HepG2 (cell line): ENCODE results near the gene NPHP4. TPM values are rescaled to one million over a fixed set of nuclear protein-coding genes. Genes with fewer than 3 reads are reported as not detected.

Experiments
- ATAC-seq: fragments of 200-7000 bp; cut with Tn5 transposase; 3 replicates; pipeline ENCODE4 v1.9.1; 2020; ENCODE audit warnings: mild to moderate bottlenecking, moderate library complexity
- BruUV-seq: library from RNA; stranded (reverse); fragments of 400-500 nt; replicated peaks from 2 replicates; lab custom pipeline; 2021; lab: Mats Ljungman, UMichigan
- CTCF ChIA-PET: fragments of 300-600 bp; formaldehyde crosslinking; extraction: SDS; loops from one replicate; lab custom pipeline; 2021; ENCODE audit warnings: low total read pairs, inconsistent platforms, low intra/inter-chr PET ratio; lab: Yijun Ruan, JAX
- POLR2A ChIA-PET: fragments of 350-600 bp; sonication (Branson Sonifier 250); formaldehyde crosslinking; loops from one replicate; lab custom pipeline; 2020; ENCODE audit warnings: antibody characterized with exemption, inconsistent platforms; lab: Yijun Ruan, JAX
- DNase-seq: peaks from one replicate; pipeline ENCODE4 v3.0.0-alpha.2; 2015; ENCODE audit warnings: low spot score
- FAIRE-seq: peaks from 3 replicates; lab custom pipeline; 2011; peaks lifted over from hg19 to GRCh38; lab: Jason Lieb, UNC
- H2AFZ ChIP-seq: one replicate; pipeline ENCODE4 v1.6.1; 2011; ENCODE audit warnings: low read length, inconsistent platforms
- H3K27ac ChIP-seq: fragments of 300-600 bp; 3 replicates; pipeline ENCODE4 v1.8.0; 2011; ENCODE audit warnings: mixed run types, mild to moderate bottlenecking, mixed read lengths, low read length, inconsistent platforms; ENCODE audit not compliant: insufficient read depth; ENCODE audit errors: extremely low read length
- H3K27me3 ChIP-seq, 2 experiments: fragments of 200-600 bp in 1 of 2; 2 replicates in 1 of 2; 3 replicates in 1 of 2; pipeline versions ENCODE4 v1.6.0 to v1.8.0; 2011; ENCODE audit warnings: low read length in 2 of 2, mild to moderate bottlenecking in 2 of 2, moderate library complexity in 2 of 2, inconsistent platforms in 1 of 2; ENCODE audit not compliant: insufficient read depth in 2 of 2, control insufficient read depth in 1 of 2
- H3K36me3 ChIP-seq, 2 experiments: fragments of 200-600 bp in 1 of 2; replicated peaks in 1 of 2; 2 replicates in 1 of 2; 3 replicates in 1 of 2; pipeline versions ENCODE4 v1.5.1 to v1.8.0; 2011; ENCODE audit warnings: low read length in 2 of 2, inconsistent platforms in 1 of 2; ENCODE audit not compliant: insufficient read depth in 2 of 2, control insufficient read depth in 1 of 2
- H3K4me1 ChIP-seq: 2 replicates; pipeline ENCODE4 v1.5.1; 2012; ENCODE audit warnings: low read length, inconsistent platforms; ENCODE audit not compliant: insufficient read depth
- H3K4me2 ChIP-seq: 2 replicates; pipeline ENCODE4 v1.6.0; 2011; ENCODE audit warnings: low read depth, low read length, inconsistent platforms
- H3K4me3 ChIP-seq, 3 experiments: fragments of 200-600 bp in 1 of 3; sonication (generic), shearing (Covaris generic) in 1 of 3; replicated peaks in 1 of 3; 2 replicates each; pipeline ENCODE4 v1.5.1; 2011 to 2016; ENCODE audit warnings: low read length in 3 of 3, inconsistent platforms in 2 of 3, low read depth in 2 of 3, mild to moderate bottlenecking in 2 of 3, control low read depth in 1 of 3, mixed read lengths in 1 of 3; ENCODE audit not compliant: insufficient read depth in 1 of 3
- H3K79me2 ChIP-seq: one replicate; pipeline ENCODE4 v1.6.1; 2011; ENCODE audit warnings: low read length, inconsistent platforms; ENCODE audit not compliant: insufficient read depth
- H3K9ac ChIP-seq: 2 replicates; pipeline ENCODE4 v1.6.0; 2011; ENCODE audit warnings: mild to moderate bottlenecking, low read depth, low read length, inconsistent platforms; ENCODE audit not compliant: insufficient read depth
- H3K9me3 ChIP-seq: 2 replicates; pipeline ENCODE4 v1.5.1; 2012; ENCODE audit warnings: mild to moderate bottlenecking, low read length
- H4K20me1 ChIP-seq: 2 replicates; pipeline ENCODE4 v1.6.0; 2011; ENCODE audit warnings: inconsistent platforms, mild to moderate bottlenecking, low read length, moderate library complexity; ENCODE audit not compliant: insufficient read depth
- DPF2 ChIP-seq: sonication (generic); formaldehyde crosslinking; IDR thresholded peaks from 2 replicates; pipeline ENCODE4 v1.4.0; 2020; ENCODE audit warnings: mild to moderate bottlenecking, low read depth, missing genetic modification reagents, borderline replicate concordance
- HES4 ChIP-seq: sonication (generic); formaldehyde crosslinking; IDR thresholded peaks from 2 replicates; pipeline ENCODE4 v1.9.0; 2021; ENCODE audit warnings: mild to moderate bottlenecking, missing genetic modification reagents, borderline replicate concordance
- IRF1 ChIP-seq: sonication (generic); formaldehyde crosslinking; IDR thresholded peaks from 2 replicates; pipeline ENCODE4 v1.4.0; 2020; ENCODE audit warnings: low read depth, mild to moderate bottlenecking, missing genetic modification reagents
- IRF2 ChIP-seq: IDR thresholded peaks from 2 replicates; pipeline ENCODE4 v1.6.1; 2018; ENCODE audit warnings: missing genetic modification reagents, missing compliant biosample characterization
- ISX ChIP-seq: sonication (generic); formaldehyde crosslinking; conservative IDR thresholded peaks from 2 replicates; pipeline ENCODE4 v1.5.0; 2020; ENCODE audit warnings: missing genetic modification reagents
- POLR2A ChIP-seq, 2 experiments: IDR thresholded peaks; 2 replicates each; pipeline ENCODE4 v1.6.1; 2011; ENCODE audit warnings: low read depth in 2 of 2, low read length in 2 of 2, mild to moderate bottlenecking in 1 of 2, moderate library complexity in 1 of 2; ENCODE audit not compliant: insufficient read depth in 1 of 2
- RFX3 ChIP-seq: IDR thresholded peaks from 2 replicates; pipeline ENCODE4 v1.6.1; 2016; ENCODE audit warnings: missing biosample characterization, missing genetic modification reagents
- RFX5 ChIP-seq: IDR thresholded peaks from 2 replicates; pipeline ENCODE4 v1.6.1; 2011; ENCODE audit warnings: low read depth, low read length, improper control_type of control experiment
- SOX5 ChIP-seq: IDR thresholded peaks from 2 replicates; pipeline ENCODE4 v1.6.1; 2016; ENCODE audit warnings: borderline replicate concordance
- SOX6 ChIP-seq, 2 experiments: fragments of 450-650 bp in 1 of 2; sonication (generic) in 1 of 2; formaldehyde crosslinking in 1 of 2; IDR thresholded peaks; 2 replicates each; pipeline versions ENCODE4 v1.4.0 to v1.6.1; 2017 to 2020; ENCODE audit warnings: antibody characterized with exemption in 1 of 2, mild to moderate bottlenecking in 1 of 2, missing genetic modification reagents in 1 of 2
- TEAD3 ChIP-seq: optimal IDR thresholded peaks from 2 replicates; pipeline ENCODE3; 2016; ENCODE audit warnings: borderline replicate concordance
- ZNF101 ChIP-seq: sonication (generic); formaldehyde crosslinking; IDR thresholded peaks from 2 replicates; pipeline ENCODE4 v1.4.0; 2020; ENCODE audit warnings: mild to moderate bottlenecking, low read depth, missing genetic modification reagents, borderline replicate concordance
- ZNF460 ChIP-seq: sonication (generic); formaldehyde crosslinking; IDR thresholded peaks from 2 replicates; pipeline ENCODE4 v1.5.1; 2020; ENCODE audit warnings: missing genetic modification reagents, mild to moderate bottlenecking, borderline replicate concordance
- ZNF556 ChIP-seq: sonication (generic); formaldehyde crosslinking; IDR thresholded peaks from 2 replicates; pipeline ENCODE4 v1.4.0; 2020; ENCODE audit warnings: mild to moderate bottlenecking, missing genetic modification reagents, borderline replicate concordance
- ZNF639 ChIP-seq: conservative IDR thresholded peaks from 2 replicates; pipeline ENCODE4 v1.6.1; 2018; ENCODE audit warnings: missing genetic modification reagents
- ZNF720 ChIP-seq: sonication (generic); formaldehyde crosslinking; IDR thresholded peaks from 2 replicates; pipeline ENCODE4 v1.4.0; 2020; ENCODE audit warnings: missing genetic modification reagents
- ZNF768 ChIP-seq: sonication (generic); formaldehyde crosslinking; IDR thresholded peaks from 2 replicates; pipeline ENCODE4 v1.4.0; 2020; ENCODE audit warnings: missing genetic modification reagents
- WGBS: methylation state at CpG from one replicate; pipeline ENCODE4 v1.1.6; 2017; ENCODE audit warnings: low lambda C conversion rate; 5-methylcytosine and 5-hydroxymethylcytosine counted together
- in situ Hi-C: cut with HindIII; loops from 2 replicates; pipeline ENCODE4 v1.10.0; 2017; ENCODE audit warnings: low pct_unique_long_range_greater_than_20kb; ENCODE audit not compliant: extremely low pct_ligation_motif_present
- intact Hi-C: fragments of 100-400 bp; cut with micrococcal nuclease; formaldehyde crosslinking; loops from one replicate; pipeline ENCODE4 v1.10.0; 2022; ENCODE audit not compliant: unreplicated experiment
- polyA plus RNA-seq, 8 experiments: library from polyadenylated mRNA; depleted of rRNA in 3 of 8; stranded (reverse) in 7 of 8; unstranded in 1 of 8; fragments of >200 nt; fragmentation: Illumina TruSeq in 4 of 8; extraction: Trizol in 4 of 8; gene quantifications; 2 replicates each; pipeline versions ENCODE4 v1.2.1 to v1.2.3, GENCODE V29; 2011 to 2016; ENCODE audit warnings: low read depth in 4 of 8, missing spikeins in 1 of 8, mixed read lengths in 1 of 8; ENCODE audit not compliant: insufficient read depth in 1 of 8
- total RNA-seq, 5 experiments: library from RNA; depleted of rRNA; stranded (reverse); fragments of >200 nt; fragmentation: Illumina TruSeq; extraction: Trizol; gene quantifications; 2 replicates each; pipeline ENCODE4 v1.2.3, GENCODE V29; 2016; ENCODE audit warnings: low read depth in 1 of 5

The NPHP4 gene
- total and polyA plus RNA-seq, 2 of the 13 experiments (the other 11 are each of a cell fraction or from before 2014, with no cell fraction given), result 4.4 to 6.8 TPM

- no peaks in the 10 kb centered on the region for H3K79me2 ChIP-seq
- no peaks in the 10 kb centered on the region for H4K20me1 ChIP-seq
- FAIRE-seq, result no peak
- no TSS peak for BruUV-seq
- H3K4me1 ChIP-seq, result 0 out of 2 replicates have a peak, but pooled peaks cover 5% of the 10 kb centered on the region
- in situ Hi-C loops, result no loop called here
- H3K9ac ChIP-seq, result no peak overlapping the region
- TF ChIP-seq RFX3 (CRISPR knock-in tag), result no peak
- no peak for TF ChIP-seq IRF2
- TF ChIP-seq ZNF460 (CRISPR knock-in tag), result no peak
- no peak for TF ChIP-seq TEAD3
- TF ChIP-seq IRF1 (CRISPR knock-in tag), result no peak
- TF ChIP-seq ISX, result no peak
- TF ChIP-seq ZNF720 (CRISPR knock-in tag), result no peak
- TF ChIP-seq RFX5, result no peak
- TF ChIP-seq ZNF768 (CRISPR knock-in tag), result no peak
- no peak for TF ChIP-seq ZNF556 (CRISPR knock-in tag)
- no peak for TF ChIP-seq HES4 (CRISPR knock-in tag)
- no peak for TF ChIP-seq ZNF101 (CRISPR knock-in tag)
- TF ChIP-seq POLR2A (IDR thresholded peaks at IDR 0.05; ENCODE audit: insufficient read depth in 1 of 2, low read depth in 2 of 2, low read length in 2 of 2), result no peak
- TF ChIP-seq SOX5, result no peak
- TF ChIP-seq ZNF639 (CRISPR knock-in tag), result no peak
- TF ChIP-seq SOX6 (IDR thresholded peaks at IDR 0.05), result no peak
- TF ChIP-seq SOX6 (CRISPR knock-in tag; IDR thresholded peaks at IDR 0.05), result no peak
- no peak for TF ChIP-seq DPF2
- DNase-seq, result no peak
- no peak for ATAC-seq
- H3K36me3 ChIP-seq, result peaks cover 5 to 40% of the 10 kb centered on the region in 2 experiments; a peak in 4 of 5 replicates
- intact Hi-C loops, result no loop called here
- no peak overlapping the region for H2AFZ ChIP-seq
- ChIA-PET CTCF (no interaction called here), POLR2A (no interaction called here)
- 98% methylated on average over 22 of the region's 35 CpGs for WGBS
- no peaks in the 10 kb centered on the region for H3K27me3 ChIP-seq
- H3K4me3 ChIP-seq, result no peak overlapping the region
- H3K9me3 ChIP-seq, result no peaks in the 10 kb centered on the region
- no peak overlapping the region for H3K27ac ChIP-seq
- H3K4me2 ChIP-seq, result no peak overlapping the region
Observed at GRCh38 chr1:5908461-5909375, 83.5 kb downstream of the NPHP4 start.
